Activated CD4-positive, CD25-positive, alpha-beta regulatory T cell treated with anti-CD3 and anti-CD28 coated beads, Interleukin-2, amount 50 U/mL, for 24 hours (primary cell): ENCODE measurements around the gene ING5.
"Not testable (repeated sequence)": the region's sequence is repeated elsewhere in the genome, so short reads cannot be mapped to it uniquely, and the experiment has no call there.

ENCODE experiments used
- ATAC-seq, 2 donors: fragments of 150-1000 bp; cut with Tn5 transposase; one replicate each; pipeline ENCODE4 v1.10.0; 2021; ENCODE audit warnings: mild to moderate bottlenecking in 1 of 2, moderate library complexity in 1 of 2

The ING5 gene

DNA sequence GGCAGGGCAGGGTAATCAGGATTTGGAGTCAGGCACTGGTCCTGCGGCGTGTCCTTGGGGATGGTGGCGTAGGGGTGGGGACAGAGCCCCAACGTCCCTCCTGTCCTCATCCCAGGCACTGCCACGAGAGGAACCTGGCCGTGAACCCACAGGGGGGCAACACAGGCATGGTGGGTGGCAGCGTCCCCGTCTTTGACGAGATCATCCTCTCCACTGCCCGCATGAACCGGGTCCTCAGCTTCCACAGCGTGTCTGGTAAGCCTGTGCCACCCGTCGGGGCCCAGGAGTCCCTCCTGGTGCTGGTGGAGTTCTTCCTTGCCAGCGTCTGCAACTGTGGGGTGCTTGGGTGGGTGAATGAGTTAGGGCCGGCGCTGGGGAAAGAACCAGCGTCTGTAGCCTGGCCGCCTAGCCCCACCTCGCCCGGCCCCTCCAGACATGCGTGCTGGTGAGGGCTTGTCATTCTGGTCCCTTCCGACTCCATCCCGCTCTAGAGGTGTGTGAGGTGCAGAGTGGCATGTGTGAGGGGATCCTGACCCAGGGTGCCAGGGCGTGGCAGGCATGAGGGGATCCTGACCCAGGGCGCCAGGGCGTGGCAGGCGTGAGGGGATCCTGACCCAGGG, 40.6 kb downstream of the ING5 start:
- no peak for ATAC-seq

DNA sequence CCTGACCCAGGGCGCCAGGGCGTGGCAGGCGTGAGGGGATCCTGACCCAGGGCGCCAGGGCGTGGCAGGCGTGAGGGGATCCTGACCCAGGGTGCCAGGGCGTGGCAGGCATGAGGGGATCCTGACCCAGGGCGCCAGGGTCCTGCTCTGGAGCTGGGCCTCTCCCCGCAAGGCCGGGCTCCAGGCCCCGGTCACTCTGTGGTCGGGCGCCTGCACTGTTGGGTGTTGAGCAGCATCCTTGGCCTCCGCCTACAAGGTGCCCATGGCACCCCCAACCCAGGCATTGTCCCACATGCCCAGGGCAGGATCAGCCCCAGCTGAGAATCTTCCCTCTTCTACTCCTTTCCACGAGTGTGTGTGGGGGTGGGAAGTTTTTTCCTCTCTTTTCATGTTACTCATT, 41.2 kb downstream of the ING5 start:
- not testable (repeated sequence) for ATAC-seq

DNA sequence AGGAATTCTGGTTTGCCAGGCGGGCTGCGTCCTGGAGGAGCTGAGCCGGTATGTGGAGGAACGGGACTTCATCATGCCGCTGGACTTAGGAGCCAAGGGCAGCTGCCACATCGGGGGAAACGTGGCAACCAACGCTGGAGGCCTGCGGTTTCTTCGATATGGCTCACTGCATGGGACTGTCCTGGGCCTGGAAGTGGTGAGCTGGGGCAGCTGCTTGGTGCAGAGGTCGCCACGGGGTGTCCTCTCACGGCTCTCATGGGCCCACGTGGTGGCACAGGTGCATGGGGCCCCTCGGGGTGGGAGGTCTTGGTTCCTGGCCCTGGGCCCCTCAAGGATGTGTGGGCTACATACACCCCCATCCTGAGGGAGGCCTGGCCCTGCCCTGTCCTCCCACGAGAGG, 41.8 kb downstream of the ING5 start:
- ATAC-seq = no peak

DNA sequence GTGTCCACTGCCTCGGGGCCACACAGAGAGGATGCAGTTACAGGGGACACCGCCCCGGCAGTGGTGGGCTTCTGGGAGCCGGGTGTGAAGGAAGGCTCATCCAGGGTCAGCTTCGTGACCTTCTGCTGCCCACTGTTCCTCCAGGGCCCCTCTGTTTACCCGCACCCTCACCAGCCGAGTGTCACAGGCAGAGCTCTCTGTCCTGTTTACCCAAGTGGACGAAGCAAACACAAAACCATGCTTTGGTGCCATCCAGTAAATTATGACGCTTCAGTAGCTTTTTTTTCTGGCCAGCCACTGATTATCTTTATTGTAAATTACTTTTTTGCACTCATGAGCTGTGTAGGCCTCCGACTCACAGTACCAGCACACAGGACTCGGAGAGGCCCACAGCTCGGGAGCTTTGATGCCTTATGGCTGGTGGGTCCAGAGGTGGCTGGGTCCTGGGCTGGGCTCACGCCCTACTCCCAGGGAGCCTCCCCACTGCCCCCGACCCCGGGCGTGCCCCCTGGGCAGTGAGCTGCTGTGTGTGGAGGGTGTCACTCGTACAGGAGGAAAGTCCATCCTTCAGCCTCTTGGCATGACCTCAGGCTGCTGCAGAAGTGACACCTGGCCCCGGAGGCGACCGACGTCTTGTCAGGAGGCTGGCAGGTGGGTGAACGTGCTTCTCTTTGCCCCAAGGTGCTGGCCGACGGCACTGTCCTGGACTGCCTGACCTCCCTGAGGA, 42.4 kb downstream of the ING5 start:
- ATAC-seq = no peak

DNA sequence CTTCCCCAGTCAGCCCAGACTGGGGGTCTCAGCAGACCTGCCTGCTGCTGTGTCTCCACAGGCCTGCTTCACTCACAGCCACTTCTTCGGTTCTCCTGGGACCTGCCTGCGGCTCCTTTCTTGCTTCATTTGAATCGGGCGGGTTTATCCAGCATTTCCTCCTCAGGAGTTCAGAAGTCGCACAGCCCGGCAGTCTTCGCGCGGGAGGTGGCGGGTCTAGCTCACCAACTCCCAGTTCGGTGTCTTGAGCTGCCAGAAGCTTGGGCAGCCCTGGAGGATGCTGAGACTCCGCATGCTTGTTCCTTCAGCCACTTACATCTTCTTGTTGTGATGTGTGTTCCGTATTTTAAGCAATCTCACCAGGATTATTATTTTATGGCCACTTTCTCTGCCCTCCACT, 43.4 kb downstream of the ING5 start:
- no peak for ATAC-seq

DNA sequence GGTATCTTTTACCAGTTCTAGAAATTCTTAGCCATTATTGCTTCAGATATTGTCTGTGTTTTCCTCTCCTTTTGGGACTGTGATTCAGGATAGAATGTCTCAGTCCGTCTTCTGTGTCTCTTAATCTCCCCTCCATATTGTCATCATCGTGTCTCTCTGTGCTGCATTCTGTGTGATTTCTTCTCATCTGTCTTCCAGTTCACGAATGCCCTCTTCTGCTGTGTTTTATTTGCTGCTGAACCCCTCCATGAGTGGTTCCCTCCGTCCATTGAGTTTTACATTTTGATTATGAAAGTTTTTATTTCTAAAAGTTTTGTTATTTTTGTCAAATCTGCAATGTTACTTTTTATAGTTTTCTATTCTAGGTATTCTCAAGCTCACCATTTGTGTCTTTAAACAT, 44.2 kb downstream of the ING5 start:
- ATAC-seq = no peak

DNA sequence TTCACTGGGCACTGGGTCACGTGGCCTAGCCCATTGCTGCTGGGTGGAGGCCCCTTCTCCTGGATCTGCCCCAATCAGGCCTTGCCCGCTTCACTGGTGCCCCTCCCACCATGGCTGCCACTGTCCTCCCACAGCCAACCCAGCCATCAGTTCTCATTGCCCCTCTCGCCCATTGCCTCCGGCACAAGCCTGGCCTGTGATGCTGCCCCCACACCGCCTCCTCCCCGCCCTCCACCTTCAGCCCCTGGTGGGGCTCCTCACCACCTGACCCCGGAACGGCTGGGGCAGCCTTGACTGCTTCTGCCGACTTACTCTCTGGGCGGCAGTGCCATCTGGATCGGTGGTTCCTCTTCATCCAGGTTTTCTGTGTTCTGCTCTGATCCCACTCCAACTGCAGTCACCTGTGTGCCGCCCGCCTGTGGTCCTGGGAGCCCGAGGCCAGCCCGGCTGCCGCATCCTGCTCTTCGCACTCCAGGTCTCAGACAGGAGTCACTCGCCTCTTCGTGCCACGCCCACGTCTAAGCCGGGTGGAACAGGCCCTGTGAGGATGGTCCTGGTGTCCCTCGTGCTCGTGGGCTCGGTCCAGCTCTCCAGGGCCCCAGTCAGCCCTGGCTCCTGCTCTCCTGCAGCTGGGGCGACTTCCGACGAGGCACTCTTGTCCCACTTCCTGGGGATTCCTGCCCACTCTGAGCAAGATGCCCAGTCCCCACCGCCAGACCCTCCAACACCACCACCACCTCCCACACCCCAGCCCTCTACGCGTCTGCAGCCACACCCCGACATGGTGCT, 46.8 kb downstream of the ING5 start:
- no peak for ATAC-seq

DNA sequence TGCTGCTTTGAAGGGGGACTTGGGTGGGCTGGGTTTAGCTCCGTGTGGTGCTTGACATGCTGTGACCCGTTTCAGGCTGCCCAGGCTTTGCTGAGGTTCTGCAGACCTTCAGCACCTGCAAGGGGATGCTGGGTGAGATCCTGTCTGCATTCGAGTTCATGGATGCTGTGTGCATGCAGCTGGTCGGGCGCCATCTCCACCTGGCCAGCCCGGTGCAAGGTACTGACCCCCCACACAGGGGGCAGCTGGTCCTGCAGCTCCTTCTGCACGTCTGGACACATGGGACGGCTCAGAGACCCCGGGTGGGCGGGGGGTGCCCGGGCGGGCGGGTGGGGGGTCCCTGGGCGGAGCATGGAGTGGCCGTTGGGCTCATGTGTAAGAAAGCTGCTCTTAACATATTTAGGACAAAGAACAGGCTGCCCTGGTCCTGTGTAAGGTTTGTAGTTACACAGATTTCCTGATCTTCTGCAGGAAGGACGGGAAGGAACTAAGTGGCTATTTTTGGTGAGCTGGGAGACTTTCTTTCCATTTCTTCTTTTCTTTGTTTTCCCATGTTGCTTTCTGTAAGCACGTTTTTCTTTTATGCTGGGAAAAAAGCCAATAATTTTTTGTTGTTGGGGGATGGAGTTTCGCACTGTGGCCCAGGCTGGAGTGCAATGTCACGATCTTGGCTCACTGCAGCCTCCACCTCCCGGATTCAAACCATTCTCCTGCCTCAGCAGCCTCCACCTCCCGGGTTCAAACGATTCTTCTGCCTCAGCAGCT, 48.4 kb downstream of the ING5 start:
- ATAC-seq = no peak

DNA sequence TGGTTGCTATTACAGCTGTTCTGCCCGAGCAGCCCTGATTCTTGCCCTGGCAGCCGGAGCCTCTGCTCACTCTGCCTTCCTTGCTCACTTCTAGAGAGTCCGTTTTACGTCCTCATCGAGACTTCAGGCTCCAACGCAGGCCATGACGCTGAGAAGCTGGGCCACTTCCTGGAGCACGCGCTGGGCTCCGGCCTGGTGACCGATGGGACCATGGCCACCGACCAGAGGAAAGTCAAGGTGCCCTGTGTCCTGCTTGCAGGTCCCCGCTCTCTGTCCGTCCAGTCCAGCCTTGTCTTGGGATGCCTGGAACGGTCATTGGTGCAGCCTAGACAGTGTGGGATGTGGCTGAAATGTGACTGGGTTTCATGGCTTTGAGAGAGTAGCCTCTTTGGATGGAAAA, 49.3 kb downstream of the ING5 start:
- no peak for ATAC-seq

DNA sequence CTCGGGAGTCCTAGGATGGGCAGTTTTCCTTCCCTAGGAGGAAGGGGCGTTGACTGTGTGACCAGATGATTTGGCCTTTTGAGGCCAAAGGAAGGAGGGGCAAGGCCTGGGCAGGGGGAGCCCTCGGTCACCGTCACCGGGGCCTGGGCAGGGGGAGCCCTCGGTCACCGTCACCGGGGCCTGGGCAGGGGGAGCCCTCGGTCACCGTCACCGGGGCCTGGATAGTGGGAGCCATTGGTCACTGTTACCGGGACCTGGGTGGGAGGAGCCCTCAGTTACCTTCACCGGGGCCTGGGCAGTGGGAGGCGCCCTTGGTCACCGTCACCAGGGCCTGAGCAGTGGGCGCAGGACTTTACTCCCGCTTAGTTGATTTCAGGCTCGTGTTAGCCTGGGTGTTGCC, 49.9 kb downstream of the ING5 start:
- ATAC-seq = no peak

DNA sequence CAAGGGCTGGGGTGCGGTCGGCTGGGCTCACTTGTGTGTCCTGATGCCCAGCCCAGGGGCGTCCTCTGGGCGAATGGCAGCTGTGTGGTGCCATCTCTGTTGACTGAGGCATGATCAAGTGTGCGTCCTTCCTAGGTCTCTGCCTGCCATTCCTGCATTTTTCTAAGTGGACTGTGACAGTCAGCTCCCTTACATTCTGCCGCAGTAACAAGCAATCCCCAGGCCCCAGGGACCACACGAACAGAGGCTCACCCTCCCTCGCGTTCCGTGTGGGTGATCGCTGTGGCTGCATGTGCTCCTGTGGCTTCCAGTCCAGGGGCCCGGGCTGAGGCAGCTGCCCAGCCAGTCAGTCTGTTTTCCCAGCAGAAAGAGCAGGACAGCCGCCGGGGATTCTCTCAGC, 50.4 kb downstream of the ING5 start:
- ATAC-seq = no peak

DNA sequence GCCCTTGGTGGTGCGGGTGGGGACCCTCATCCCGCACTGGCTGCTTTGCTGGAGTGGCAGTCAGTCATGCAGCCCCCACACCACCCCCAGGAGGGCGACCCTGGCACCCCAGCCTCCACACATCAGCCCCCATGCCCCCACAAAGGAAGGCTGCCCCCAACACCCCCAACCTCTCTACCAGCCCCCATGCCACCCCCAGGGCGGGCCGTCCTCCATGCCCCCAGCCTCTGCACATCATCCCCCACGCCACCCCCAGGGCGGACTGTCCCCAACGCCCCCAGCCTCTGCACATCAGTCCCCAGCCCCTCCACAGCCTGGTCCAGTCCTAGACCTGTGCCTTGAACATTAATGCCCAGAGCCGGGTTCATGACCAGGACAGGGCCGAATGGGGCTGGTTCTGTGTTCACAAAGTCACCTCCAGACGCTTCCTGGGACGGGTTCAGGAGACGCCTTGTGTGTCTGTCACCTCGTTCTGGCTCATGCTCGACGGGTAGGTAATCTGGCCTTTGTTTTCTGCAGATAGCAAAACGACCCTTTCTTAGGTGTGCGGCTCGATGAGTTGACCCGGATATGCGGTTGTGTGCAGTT, 50.9 kb downstream of the ING5 start:
- no peak for ATAC-seq

DNA sequence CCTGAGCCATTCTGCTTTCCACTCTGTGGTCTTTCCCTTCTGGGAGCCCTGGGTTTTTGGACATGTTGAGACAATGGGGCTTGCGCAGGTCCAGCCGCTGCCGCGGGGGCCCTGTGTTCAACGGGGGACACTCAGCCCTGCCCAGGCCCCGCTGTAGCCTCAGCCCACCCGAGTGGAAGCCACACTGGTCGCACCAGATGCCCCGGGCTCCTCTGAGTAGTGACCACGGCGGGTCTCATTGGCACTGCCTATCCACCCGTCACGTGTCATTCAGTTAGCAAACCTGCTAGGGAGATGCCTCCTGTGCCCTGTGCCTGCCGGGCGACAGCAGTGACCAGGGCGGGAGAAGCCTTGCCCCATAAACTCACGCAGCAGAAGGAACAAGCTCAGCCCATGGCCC, 51.7 kb downstream of the ING5 start:
- ATAC-seq = no peak

DNA sequence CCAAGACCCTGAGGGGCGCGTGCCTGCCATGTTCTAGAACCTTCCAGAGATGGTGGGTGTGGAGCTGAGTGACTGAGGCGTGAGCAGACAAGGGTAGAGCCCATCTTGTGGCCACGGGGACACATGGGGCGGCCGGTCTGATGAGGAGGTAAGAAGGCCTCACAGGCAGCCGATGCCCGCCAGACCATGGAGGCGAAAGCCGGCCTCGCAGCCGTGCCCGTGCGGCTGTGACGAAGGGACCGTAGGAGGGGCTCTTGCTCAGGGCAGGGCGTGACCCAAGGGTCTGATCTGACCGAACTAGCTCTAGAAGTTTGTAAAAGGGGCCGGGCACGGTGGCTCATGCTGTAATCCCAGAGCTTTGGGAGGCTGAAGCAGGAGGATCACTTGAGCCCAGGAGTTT, 52.2 kb downstream of the ING5 start:
- no peak for ATAC-seq

DNA sequence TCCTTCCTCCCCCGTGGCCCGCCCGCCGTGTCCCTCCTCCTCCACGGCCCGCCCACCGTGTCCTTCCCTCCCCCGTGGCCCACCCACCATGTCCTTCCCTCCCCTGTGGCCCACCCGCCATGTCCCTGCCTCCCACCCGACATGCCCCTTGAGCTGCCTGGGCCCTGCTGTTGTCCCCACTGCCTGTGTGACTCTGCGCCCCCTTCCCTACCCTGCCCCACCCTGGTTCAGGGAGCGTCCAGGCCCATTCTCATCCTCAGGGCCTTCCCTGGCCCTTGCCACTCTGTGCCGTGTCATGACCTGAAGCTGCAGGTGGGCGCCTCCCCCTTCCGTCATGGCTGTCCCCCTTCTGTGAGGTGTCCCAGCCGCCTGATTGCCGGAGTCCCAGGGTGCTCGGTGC, 53.3 kb downstream of the ING5 start:
- no peak for ATAC-seq

DNA sequence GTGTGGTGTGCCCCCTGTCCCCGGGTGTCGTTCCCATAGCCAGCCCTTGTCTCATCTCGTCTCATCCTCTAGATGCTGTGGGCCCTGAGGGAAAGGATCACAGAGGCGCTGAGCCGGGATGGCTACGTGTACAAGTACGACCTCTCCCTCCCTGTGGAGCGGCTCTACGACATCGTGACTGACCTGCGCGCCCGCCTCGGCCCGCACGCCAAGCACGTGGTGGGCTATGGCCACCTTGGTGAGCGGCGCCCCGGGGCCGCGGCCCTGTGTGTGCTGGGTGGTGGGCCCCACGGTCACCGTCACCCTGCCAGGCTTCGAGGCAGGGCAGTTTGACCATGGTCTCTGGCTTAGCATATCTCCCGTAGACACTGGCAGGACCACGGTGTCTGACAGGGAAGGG, 53.9 kb downstream of the ING5 start:
- no peak for ATAC-seq

DNA sequence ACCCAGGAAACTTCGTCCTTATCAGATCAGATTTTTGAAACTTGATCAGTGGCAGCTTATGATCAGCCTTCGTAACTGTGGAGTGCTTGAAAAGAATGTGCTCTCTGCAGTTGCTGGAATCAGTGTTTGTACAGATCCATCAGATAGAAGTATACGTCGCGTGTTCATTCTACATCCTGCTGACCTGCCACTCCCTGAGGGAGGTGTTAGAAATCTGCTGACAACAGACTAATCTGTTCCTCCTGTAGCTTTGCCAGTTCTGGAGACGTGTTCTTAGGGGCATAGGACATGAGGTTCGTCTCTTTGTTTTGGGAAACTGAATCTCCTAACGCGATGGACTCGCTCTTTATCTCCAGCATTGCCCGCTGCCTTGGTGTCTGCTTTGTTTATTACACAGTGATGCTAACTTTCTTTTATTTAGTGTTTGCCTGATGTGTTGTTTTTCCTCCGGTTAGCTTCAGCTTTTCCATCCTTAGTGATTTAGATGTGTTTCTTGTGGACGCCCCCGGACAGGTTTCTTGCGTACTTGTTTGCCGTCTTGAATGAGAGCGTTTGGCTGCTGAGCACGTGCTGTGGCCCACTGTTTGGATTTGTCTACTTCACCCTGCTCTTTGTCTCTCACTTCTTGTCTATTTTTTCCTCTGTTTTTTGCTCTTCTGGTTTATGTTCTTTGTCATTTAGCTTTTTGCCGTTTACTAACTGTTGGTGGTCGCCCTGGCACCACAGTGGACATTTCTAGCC, 57.4 kb downstream of the ING5 start:
- no peak for ATAC-seq

DNA sequence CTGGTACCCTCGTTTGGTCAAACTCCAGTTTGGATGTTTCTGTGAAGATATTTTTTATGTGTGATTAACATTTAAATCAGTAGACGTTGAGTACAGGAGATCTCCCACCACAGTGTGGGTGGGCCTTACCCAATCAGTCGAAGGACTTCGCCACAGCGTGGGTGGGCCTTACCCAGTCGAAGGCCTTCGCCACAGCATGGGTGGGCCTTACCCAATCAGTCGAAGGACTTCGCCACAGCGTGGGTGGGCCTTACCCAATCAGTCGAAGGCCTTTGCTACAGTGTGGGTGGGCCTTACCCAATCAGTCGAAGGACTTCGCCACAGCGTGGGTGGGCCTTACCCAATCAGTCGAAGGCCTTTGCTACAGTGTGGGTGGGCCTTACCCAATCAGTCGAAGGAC, 58.1 kb downstream of the ING5 start:
- not testable (repeated sequence) for ATAC-seq

DNA sequence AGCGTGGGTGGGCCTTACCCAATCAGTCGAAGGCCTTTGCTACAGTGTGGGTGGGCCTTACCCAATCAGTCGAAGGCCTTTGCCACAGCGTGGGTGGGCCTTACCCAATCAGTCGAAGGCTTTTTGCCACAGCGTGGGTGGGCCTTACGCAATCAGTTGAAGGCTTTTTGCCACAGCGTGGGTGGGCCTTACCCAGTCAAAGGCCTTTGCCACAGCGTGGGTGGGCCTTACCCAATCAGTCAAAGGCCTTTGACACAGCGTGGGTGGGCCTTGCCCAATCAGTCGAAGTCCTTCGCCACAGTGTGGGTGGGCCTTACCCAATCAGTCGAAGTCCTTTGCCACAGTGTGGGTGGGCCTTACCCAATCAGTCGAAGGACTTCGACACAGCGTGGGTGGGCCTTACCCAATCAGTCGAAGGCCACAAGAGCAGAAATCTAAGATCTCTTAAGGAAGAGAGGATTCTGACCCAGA, 58.5 kb downstream of the ING5 start:
- no peak for ATAC-seq

DNA sequence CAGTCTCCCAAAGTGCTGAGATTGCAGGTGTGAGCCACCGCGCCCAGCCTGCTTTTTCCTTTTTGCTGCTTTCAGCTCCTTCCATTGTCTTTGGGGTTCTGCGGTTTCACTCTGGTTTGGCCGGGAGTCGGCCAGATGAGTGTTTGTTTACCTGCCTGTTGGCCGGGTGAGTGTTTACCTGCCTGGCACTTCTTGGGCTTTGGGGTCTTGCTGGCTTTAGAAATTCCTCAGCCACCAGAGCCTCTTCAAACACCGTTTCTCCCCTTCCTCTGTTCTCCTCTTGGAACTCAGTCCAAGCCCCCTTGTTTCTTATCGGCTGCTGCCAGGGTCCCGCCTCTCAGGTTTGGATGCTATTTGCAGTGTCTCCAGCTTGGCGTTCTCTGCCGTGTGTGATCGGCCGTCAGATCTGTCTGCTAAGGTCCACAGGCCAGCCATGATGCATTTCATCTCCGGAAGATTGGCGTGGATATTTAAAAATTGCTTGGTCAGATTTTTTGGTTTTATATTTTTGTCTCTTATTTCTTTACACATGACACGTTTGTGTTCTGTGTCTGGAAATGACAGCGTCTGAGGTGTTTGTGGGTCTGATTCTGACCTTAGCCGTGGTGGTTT, 60.6 kb downstream of the ING5 start:
- ATAC-seq = no peak

DNA sequence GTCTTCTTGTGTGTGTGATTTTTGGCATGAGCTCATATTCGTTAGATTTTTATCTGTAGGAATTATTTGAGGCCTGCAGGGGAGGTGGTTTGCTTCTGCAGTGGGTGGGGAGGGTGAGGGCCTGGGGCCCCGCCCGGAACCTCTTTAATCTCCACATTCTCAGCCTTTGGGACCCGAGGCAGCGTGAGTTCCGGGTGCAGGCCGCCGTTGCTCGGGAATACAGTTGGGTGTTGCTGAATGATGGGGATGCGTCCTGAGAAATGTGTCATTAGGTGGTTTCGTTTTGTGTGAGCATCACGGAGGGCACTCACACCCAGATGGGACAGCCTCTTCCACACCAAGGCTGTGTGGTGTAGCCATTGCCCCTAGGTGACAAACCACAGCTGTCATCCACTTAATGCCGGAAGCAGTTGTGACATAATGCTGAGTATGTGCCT, 61.1 kb downstream of the ING5 start:
- peak; percentile 69 to 86 for ATAC-seq
